KMS-11 (cell line): ENCODE measurements around the gene VAV3.
A peak's percentile ranks its signal among the peaks of the same experiment; 100 is the strongest.

Experiments used
- H2AFZ ChIP-seq: fragments of 200-600 bp; sonication (generic); 2 replicates; pipeline ENCODE4 v1.6.1; 2016; ENCODE audit warnings: antibody characterized with exemption, mixed run types, low read depth
- H3K27ac ChIP-seq: fragments of 200-600 bp; sonication (generic); 2 replicates; pipeline ENCODE4 v1.6.1; 2016; ENCODE audit warnings: mild to moderate bottlenecking, mixed run types
- H3K27me3 ChIP-seq: fragments of 200-600 bp; sonication (generic); 2 replicates; pipeline ENCODE4 v1.6.1; 2017; ENCODE audit warnings: mild to moderate bottlenecking, low read depth, mixed run types, moderate library complexity; ENCODE audit not compliant: insufficient read depth
- H3K36me3 ChIP-seq: fragments of 200-600 bp; sonication (generic); 2 replicates; pipeline ENCODE4 v1.6.1; 2017; ENCODE audit warnings: mild to moderate bottlenecking, mixed run types; ENCODE audit not compliant: insufficient read depth
- H3K4me1 ChIP-seq: fragments of 200-600 bp; sonication (generic); 2 replicates; pipeline ENCODE4 v1.6.1; 2016; ENCODE audit warnings: mild to moderate bottlenecking, low read depth, mixed run types; ENCODE audit not compliant: poor library complexity, severe bottlenecking
- H3K4me2 ChIP-seq: fragments of 200-600 bp; sonication (generic); 2 replicates; pipeline ENCODE4 v1.7.0; 2016; ENCODE audit warnings: mild to moderate bottlenecking, mixed run types
- H3K4me3 ChIP-seq: fragments of 200-600 bp; sonication (generic); IDR thresholded peaks from 2 replicates; pipeline ENCODE4 v1.6.1; 2017; ENCODE audit warnings: low read depth, low read length, mixed read lengths; ENCODE audit not compliant: insufficient read depth
- H3K79me2 ChIP-seq: fragments of 200-600 bp; sonication (generic); 2 replicates; pipeline ENCODE4 v1.6.1; 2016; ENCODE audit warnings: low read depth, mixed run types; ENCODE audit not compliant: insufficient read depth
- H3K9ac ChIP-seq: fragments of 200-600 bp; sonication (generic); 2 replicates; pipeline ENCODE4 v1.6.1; 2016; ENCODE audit warnings: mild to moderate bottlenecking, mixed run types
- H4K20me1 ChIP-seq: fragments of 200-600 bp; sonication (generic); 2 replicates; pipeline ENCODE4 v1.6.1; 2016; ENCODE audit warnings: mild to moderate bottlenecking, mixed run types; ENCODE audit not compliant: insufficient read depth
- TF ChIP-seq, protein P1 (sequence below): fragments of 200-600 bp; sonication (generic); conservative IDR thresholded peaks from 2 replicates; pipeline ENCODE4 v1.6.1; 2017; ENCODE audit warnings: low read depth, mild to moderate bottlenecking, antibody characterized with exemption, low read length, moderate library complexity, mixed read lengths

The VAV3 gene

DNA sequence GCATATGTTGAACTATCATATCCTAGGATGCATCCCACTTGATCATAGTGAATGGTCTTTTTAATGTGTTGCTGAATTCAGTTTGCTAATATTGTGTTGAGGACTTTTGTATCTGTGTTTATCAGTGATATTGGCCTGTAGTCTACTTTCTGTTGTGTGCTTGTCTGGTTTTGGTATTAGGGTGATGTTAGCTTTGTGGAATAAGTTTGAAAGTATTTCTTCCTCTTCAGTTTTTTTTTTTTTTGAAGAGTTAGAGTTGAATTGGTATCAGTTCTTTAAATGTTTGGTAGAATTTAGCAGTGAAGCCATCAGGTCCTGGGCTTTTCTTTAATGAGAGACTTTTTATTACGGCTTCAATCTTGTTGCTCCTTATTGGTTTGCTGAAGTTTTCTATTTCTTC, 162.3 kb downstream of the VAV3 start:
- Histone ChIP-seq H4K20me1 (no peaks in the 10 kb centered on the region), H3K27ac (no peak overlapping the region), H3K4me1 (no peaks in the 10 kb centered on the region), H3K4me2 (no peak overlapping the region), H3K27me3 (no peaks in the 10 kb centered on the region), H3K4me3 (no peak overlapping the region), H3K9ac (no peak overlapping the region), H2AFZ (no peak overlapping the region), H3K36me3 (no peaks in the 10 kb centered on the region), H3K79me2 (no peaks in the 10 kb centered on the region)
- TF ChIP-seq, protein P1, sequence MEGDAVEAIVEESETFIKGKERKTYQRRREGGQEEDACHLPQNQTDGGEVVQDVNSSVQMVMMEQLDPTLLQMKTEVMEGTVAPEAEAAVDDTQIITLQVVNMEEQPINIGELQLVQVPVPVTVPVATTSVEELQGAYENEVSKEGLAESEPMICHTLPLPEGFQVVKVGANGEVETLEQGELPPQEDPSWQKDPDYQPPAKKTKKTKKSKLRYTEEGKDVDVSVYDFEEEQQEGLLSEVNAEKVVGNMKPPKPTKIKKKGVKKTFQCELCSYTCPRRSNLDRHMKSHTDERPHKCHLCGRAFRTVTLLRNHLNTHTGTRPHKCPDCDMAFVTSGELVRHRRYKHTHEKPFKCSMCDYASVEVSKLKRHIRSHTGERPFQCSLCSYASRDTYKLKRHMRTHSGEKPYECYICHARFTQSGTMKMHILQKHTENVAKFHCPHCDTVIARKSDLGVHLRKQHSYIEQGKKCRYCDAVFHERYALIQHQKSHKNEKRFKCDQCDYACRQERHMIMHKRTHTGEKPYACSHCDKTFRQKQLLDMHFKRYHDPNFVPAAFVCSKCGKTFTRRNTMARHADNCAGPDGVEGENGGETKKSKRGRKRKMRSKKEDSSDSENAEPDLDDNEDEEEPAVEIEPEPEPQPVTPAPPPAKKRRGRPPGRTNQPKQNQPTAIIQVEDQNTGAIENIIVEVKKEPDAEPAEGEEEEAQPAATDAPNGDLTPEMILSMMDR, result no peak

DNA sequence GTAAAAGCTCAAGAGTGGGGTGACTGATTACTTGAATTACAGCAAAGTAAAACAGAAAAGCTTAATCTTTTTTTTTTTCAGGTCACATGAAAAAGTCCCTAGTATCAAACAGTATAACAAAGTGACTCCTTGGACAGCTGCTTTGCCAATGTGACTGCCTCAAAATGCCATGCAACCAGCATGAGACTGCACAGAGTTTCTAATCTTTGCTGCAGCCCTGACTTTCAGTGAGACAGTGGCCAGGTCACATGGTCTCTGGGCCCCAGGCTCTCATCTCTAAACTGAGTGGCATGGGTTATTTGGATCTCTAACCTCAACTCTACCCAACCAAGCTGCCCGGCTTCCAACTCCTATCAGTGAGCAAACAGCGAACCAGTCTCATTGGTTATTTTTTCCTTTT, 169.0 kb downstream of the VAV3 start:
- Histone ChIP-seq H3K9ac (no peak overlapping the region), H2AFZ (peak overlapping the region; percentile 41), H3K4me1 (peaks cover 21% of the 10 kb centered on the region), H3K79me2 (no peaks in the 10 kb centered on the region), H4K20me1 (no peaks in the 10 kb centered on the region), H3K27ac (peak overlapping the region; percentile 22; the same call in 1 of the 2 replicates), H3K27me3 (no peaks in the 10 kb centered on the region), H3K4me3 (no peak overlapping the region), H3K4me2 (peak overlapping the region; percentile 49), H3K36me3 (no peaks in the 10 kb centered on the region)
- TF ChIP-seq, protein P1, result no peak

DNA sequence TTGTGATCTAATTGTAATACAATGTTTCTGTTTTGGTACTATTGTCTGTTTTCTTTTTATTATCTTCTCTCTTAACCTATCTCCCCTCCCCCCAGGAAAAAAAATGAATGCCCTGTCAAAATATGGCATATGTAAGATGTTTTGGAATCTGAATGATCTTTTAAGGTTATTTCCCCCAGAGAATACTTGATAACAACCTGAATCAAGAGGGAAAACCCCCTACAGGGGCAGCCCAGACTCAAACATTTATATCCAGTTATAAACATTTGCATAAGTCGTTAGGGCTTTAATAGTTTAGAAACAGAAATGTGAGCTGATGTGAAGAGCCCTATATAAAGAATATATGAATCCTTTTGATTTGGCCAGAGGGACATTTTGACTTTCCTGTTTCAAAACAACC, 169.5 kb downstream of the VAV3 start:
- Histone ChIP-seq H3K4me2 (peak overlapping the region; percentile 49), H3K79me2 (no peaks in the 10 kb centered on the region), H3K9ac (no peak overlapping the region), H2AFZ (peak overlapping the region; percentile 41; the same call in 1 of the 2 replicates), H3K36me3 (no peaks in the 10 kb centered on the region), H4K20me1 (no peaks in the 10 kb centered on the region), H3K27me3 (no peaks in the 10 kb centered on the region), H3K27ac (peak overlapping the region; percentile 22; the same call in 1 of the 2 replicates), H3K4me1 (peaks cover 21% of the 10 kb centered on the region), H3K4me3 (no peak overlapping the region)
- TF ChIP-seq, protein P1, result no peak

DNA sequence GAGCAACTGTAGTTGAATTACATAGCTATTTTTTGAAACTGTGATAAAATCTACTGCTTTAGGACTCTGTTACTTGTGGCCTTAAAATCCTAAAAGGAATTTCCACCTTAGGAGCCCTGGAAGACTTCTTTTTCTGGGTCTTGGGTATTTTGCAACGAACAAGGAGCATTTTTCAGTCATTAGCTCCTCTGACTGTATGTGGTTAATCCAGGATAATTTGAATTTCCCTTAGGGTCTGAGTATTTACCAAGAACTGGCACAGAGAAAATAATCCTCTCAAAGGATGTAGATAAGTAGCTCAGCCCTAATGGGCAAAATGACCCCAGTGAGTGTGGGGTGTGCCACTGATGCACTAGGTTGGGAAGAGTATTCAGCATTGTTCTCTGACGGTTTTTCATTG, 170.4 kb downstream of the VAV3 start:
- no peak overlapping the region for H3K27ac ChIP-seq
- no peak overlapping the region for H3K4me2 ChIP-seq
- H3K9ac ChIP-seq, result no peak overlapping the region

More for the DNA sequence above, 170.4 kb downstream of the VAV3 start:
- TF ChIP-seq, protein P1, result no peak
- Histone ChIP-seq H2AFZ (no peak overlapping the region), H3K79me2 (no peaks in the 10 kb centered on the region), H3K36me3 (no peaks in the 10 kb centered on the region), H3K4me1 (peaks cover 21% of the 10 kb centered on the region), H4K20me1 (no peaks in the 10 kb centered on the region), H3K4me3 (no peak overlapping the region), H3K27me3 (no peaks in the 10 kb centered on the region)
